Measurements from ENCODE around the gene TYK2. TPM values are rescaled to one million over a fixed set of nuclear protein-coding genes. Genes with fewer than 3 reads are reported as not detected.

Gene TYK2
- total RNA-seq, 4 donors from 2014 or later = 59.2 to 94.4 (median 75.9) TPM

DNA sequence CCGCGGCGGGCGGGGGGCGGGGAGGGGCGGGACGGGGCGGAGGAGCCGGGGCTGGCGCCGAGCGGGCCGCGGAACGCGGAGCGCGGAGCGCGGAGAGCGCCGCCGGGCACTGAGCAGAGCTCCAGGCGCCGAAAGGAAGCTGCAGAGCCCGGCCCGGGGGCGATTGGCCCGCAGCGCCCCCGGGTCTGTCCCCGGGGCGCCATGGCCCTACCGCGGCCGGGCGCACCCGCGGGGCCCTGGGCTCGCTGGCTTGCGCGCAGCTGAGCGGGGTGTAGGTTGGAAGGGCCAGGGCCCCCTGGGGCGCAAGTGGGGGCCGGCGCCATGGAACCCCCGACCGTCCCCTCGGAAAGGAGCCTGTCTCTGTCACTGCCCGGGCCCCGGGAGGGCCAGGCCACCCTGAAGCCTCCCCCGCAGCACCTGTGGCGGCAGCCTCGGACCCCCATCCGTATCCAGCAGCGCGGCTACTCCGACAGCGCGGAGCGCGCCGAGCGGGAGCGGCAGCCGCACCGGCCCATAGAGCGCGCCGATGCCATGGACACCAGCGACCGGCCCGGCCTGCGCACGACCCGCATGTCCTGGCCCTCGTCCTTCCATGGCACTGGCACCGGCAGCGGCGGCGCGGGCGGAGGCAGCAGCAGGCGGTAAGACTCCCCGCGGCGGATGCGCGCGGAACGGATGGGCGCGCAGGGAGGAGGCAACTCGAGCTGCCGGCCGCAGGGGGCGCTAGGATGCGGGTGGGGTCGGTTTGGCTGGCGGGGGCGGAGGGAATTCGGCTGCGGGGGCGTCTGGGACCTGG is 40.3 kb upstream of the TYK2 start, which contains the start of gene PDE4A:
PDE4A (plus strand) TSS at position 95 of the 796 bp plus-strand sequence; CDS start at position 322, 227 bp downstream.
- TF ChIP-seq, protein P1, sequence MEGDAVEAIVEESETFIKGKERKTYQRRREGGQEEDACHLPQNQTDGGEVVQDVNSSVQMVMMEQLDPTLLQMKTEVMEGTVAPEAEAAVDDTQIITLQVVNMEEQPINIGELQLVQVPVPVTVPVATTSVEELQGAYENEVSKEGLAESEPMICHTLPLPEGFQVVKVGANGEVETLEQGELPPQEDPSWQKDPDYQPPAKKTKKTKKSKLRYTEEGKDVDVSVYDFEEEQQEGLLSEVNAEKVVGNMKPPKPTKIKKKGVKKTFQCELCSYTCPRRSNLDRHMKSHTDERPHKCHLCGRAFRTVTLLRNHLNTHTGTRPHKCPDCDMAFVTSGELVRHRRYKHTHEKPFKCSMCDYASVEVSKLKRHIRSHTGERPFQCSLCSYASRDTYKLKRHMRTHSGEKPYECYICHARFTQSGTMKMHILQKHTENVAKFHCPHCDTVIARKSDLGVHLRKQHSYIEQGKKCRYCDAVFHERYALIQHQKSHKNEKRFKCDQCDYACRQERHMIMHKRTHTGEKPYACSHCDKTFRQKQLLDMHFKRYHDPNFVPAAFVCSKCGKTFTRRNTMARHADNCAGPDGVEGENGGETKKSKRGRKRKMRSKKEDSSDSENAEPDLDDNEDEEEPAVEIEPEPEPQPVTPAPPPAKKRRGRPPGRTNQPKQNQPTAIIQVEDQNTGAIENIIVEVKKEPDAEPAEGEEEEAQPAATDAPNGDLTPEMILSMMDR (IDR thresholded peaks at IDR 0.05; ENCODE audit: low read depth) = no peak

DNA sequence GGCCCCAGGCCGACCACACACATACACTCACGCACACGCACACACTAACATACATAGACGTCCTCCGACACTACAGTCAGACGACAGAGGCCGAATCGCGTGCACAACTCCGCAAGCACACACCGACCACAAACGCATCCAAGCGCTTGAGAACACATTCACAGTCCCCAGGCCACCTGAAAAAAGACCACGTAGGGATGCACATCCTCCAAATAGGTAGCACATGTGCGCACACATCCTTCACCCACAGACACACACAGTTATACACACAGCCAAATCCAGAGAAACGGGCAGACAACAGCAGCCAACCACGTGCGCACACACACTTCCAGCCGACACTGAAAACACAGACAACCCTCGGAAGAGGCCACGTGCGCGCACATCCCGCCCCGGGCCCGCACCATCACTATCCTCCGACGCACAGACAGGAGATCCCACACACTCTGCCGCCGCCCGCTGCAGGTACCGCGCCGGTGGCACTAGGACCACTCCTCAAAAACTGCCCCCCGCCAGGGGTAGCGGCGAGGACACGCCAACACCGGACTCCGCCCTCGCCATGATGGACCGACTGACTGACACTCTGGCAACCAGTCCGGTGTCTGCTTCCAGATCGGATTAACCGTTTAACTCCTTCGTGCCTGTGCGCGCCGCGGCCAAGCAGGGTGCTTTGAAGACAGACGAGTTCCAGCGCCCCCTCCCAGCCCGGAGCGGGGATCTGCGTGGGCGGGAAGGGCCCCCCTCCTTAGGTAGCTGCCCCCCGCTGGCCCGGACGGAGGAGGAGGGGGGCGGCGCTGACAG is 39.5 kb upstream of the TYK2 start:
- TF ChIP-seq, protein P1 (IDR thresholded peaks at IDR 0.05; ENCODE audit: low read depth) = no peak

DNA sequence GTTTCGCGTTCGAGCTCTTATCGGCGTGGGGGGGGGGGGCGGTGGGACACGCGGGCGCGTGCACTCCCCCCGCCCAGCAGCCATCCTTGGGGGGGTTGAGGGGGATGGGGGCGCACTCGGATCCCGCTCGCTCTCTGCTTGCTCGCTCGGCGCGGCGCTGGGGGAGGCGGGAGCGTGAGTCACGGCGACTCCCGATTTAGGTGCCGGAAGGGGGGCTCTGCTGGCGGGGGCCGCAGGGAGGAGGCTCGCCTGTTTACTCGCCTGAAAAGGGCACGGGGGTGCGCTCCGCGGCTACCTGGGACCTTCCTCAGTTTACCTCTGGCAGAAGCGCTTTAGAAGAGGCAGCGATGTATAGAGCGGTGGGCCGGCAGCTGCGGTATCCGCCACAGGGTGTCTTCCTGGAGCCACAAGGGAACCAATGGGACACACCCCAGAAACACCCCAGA is 38.9 kb upstream of the TYK2 start:
- TF ChIP-seq, protein P1 (IDR thresholded peaks at IDR 0.05; ENCODE audit: low read depth) = no peak

DNA sequence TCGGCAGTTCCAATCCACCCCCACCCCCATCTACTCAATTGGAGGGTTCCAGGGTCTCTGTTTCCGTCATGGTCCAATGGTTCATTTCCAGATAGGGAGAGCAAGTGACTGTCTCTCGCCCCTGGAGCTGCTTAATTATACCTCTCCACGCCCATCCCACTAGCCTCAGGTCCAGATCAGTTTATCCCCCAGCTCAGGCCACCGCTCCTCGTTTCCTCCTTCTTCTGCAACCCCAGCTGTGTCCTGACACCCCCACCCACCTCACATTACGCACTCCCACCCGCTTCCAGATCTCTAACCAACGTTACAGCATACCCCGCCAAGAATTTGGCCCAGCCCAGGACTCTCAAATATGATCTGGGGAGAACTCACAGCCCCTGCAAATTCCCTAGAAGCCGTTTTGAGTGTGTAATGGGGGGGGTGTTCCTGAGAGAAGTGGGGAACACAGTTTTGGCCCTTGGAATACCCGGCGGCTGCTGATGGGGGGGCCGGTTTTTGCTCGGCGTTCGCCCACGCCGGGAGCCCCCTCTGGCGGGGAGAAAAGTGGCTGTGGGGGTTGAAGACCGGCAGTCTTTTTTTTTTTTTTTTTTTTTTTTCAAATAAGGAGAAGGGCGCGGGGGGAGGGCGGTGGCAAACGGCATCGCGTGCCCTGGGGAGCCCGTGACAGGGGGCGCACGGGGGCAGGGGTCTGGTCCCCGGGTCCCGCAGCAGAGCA is 38.3 kb upstream of the TYK2 start:
- TF ChIP-seq, protein P1 (IDR thresholded peaks at IDR 0.05; ENCODE audit: low read depth) = no peak

DNA sequence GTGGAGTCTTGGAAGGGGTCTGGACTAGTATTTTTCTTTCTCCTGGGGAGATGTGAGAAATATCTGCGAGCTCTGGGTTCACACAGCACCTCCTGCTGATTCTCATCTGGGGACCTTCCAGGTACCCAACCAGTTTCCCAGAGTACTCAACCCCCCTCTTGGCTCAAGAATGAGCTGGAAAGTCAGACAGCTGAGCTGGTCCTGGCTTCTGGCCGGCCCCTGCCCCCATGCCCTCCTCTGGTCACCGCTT is 37.8 kb upstream of the TYK2 start:
- TF ChIP-seq, protein P1 (IDR thresholded peaks at IDR 0.05; ENCODE audit: low read depth) = no peak

DNA sequence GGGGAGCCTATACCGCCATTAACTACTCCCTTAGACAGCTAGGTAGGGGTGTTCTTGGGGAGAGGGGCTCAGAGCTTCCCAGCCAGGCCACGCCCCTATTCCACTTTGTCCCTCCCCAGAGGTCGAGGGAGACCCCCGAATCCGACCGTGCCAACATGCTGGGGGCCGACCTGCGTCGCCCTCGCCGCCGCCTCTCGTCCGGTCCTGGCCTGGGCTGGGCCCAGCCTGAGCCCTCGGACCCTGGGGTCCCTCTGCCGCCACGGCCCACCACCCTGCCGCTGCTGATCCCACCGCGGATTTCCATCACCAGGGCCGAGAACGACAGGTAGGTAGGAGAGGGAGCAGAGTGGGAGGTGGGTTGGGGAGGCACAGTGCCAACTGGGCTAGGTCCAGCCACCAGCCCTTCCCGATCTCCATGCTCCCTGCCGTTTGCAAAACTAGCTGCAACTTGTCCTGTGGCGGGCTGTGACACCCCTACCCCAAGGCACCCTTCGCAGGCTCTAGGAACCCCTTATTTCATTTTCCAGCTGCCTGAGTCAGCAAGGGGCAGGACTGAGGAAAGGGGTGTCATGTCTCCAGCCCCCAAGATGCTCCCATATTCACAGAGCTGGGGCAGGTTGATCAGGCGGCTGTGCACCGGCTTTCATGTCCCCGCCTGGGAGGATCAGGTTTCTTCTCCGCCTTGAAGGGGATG is 37.3 kb upstream of the TYK2 start:
- TF ChIP-seq, protein P1 (IDR thresholded peaks at IDR 0.05; ENCODE audit: low read depth) = no peak

All from subcutaneous adipose tissue (tissue), 4 donors.